GM12875 (cell line): ENCODE results near the gene B4GALNT3.

Experiments
- H3K4me3 ChIP-seq: one replicate; pipeline ENCODE4 v1.5.1; 2011; ENCODE audit warnings: low read depth, low read length, control low read depth
- CTCF ChIP-seq: IDR thresholded peaks from 2 replicates; pipeline ENCODE4 v1.5.1; 2011; ENCODE audit warnings: low read depth, mild to moderate bottlenecking, control low read depth, inconsistent platforms, low read length, moderate library complexity, borderline replicate concordance; ENCODE audit not compliant: insufficient read depth

The B4GALNT3 gene

GRCh38 chr12:580813-581212, 121.1 kb downstream of the B4GALNT3 start:
- H3K4me3 ChIP-seq: no peak overlapping the region
- TF ChIP-seq CTCF: no peak

- H3K4me3 ChIP-seq: no peak overlapping the region
- no peak for TF ChIP-seq CTCF
These were observed 121.6 kb downstream of the B4GALNT3 start for GRCh38 chr12:581321-581720.

- no peak overlapping the region for H3K4me3 ChIP-seq
- no peak for TF ChIP-seq CTCF
These were observed 122.0 kb downstream of the B4GALNT3 start for GRCh38 chr12:581746-582145.

- no peak overlapping the region for H3K4me3 ChIP-seq
- TF ChIP-seq CTCF: no peak
These were observed 123.6 kb downstream of the B4GALNT3 start for GRCh38 chr12:583251-583869.

- H3K4me3 ChIP-seq: no peak overlapping the region
- TF ChIP-seq CTCF: no peak
These were observed 125.6 kb downstream of the B4GALNT3 start for GRCh38 chr12:585062-586061.

GRCh38 chr12:586318-587071, 126.8 kb downstream of the B4GALNT3 start:
- no peak overlapping the region for H3K4me3 ChIP-seq
- TF ChIP-seq CTCF: no peak
